GM21360 (cell line): ENCODE data around the gene LARP1B.
"Not testable (repeated sequence)": the region's sequence is repeated elsewhere in the genome, so short reads cannot be mapped to it uniquely, and the experiment has no call there.

Experiments used
- ATAC-seq: cut with Tn5 transposase; IDR thresholded peaks from one replicate; pipeline ENCODE4 v1.9.1; 2021; ENCODE audit warnings: mild to moderate bottlenecking, moderate library complexity; ENCODE audit not compliant: unreplicated experiment

The LARP1B gene

DNA sequence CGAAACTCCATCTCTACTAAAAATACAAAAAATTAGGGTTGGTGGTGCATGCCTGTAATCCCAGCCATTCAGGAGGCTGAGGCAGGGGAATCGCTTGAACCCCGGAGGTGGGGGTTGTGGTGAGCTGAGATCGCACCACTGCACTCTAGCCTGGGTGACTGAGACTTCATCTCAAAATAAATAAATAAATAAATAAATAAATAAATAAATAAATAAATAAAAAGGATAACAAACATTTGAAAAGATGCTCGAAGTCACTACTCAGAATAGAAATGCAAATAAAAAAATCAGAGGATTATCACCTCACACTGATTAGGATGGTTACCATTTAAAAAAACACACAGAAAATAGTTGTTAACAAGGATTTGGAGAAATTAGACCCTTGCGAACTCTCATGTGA is 73.8 kb downstream of the LARP1B start:
- ATAC-seq = no peak

DNA sequence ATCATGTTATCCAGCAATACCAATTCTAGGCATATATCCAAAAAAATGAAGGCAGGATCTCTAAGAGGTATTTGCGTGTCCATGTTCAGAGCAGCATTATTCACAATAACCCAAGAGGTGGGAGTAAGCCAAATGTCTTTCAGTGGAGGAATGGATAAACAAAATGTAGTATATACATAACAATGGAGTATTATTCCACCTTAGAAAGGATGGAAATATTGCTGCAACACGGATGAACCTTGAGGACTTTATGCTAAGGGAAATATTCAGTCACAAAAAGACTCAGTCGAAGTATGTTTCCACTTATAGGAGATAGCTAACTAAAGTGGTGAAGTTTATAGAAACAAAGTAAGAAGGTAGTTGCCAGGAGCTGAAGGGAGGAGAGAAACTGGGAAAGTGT is 74.3 kb downstream of the LARP1B start:
- ATAC-seq = no peak

DNA sequence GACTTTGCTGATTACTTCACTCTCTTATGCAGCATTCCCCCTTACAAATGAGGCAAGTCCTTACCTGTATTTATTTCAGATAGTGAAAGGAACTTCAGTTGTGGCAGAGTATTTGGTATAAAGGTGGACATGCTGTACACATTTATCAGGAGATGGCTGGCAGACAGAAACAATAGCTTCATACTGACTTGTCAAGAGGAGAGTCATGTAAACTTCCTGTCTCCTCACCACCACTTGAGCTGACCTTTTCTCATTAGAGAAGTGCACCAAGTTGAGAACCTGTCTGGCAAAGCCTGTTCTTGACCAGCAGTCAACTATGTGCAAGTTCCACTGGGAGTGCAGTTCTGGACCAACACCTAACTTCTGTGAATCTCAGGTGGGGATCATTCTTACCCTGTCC is 80.8 kb downstream of the LARP1B start:
- ATAC-seq = no peak

DNA sequence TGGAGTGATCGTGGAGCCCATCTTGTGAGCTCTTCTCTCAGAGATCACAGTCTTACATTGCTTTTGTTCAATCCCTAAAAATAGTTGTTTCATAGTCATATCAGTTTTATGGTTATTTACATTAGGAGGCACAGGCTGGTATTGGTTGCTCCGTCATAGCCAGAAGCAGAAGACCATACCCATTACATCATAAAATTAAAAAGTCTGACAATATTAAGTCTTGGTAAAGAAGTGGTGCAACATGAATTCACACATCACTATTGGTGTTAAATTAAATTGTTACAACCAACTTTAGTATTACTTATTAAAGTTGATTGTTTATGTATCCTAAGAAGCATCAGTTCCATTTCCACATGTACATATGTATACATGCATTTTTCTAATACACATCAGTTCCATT is 84.6 kb downstream of the LARP1B start:
- no peak for ATAC-seq

DNA sequence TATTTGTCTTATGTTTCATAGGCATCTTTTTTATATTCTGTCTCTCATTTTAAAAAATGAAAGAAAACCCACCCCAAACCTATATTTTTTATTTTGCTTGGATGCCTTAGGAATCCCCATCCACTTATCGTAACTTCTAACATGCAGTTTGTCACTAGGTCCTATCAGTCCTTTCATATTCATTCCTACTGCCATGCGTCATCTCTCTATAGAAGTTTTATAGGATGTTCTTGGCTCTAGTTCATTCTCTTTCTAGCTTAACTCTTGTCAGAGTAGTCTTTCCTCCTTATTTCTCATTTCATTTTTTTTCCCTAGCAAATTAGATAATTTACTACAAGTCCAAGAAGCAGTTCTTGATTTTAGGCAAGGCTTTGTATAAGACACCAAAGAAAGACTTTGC is 92.7 kb downstream of the LARP1B start:
- no peak for ATAC-seq

DNA sequence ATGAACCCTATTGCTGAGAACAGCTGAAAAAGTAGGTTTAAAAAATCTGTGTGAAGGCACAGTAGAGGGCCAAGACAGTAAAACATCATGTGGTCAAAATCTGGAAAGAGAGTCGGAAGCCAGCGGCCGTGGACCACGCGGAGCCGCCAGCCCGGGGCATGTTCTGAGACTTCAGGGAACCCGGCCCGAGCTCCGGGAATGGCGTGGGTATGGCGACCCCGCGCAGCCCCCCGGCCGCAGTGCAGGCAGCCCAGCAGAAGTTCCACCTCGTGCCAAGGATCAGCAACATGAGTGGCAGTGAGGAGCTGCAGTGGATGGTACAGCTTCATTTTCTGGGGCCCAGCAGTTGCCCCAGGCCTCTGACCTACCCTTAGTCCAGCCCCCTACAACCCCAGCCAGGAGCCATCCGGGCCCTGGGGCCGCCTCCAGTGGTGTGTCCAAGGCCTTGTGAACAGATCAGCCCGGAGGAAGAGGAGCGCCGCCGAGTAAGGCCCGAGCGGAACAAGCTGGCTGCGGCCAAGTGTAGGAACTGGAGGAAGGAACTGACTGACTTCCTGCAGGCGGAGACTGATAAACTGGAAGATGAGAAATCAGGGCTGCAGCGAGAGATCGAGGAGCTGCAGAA is 94.2 kb downstream of the LARP1B start:
- no peak for ATAC-seq

DNA sequence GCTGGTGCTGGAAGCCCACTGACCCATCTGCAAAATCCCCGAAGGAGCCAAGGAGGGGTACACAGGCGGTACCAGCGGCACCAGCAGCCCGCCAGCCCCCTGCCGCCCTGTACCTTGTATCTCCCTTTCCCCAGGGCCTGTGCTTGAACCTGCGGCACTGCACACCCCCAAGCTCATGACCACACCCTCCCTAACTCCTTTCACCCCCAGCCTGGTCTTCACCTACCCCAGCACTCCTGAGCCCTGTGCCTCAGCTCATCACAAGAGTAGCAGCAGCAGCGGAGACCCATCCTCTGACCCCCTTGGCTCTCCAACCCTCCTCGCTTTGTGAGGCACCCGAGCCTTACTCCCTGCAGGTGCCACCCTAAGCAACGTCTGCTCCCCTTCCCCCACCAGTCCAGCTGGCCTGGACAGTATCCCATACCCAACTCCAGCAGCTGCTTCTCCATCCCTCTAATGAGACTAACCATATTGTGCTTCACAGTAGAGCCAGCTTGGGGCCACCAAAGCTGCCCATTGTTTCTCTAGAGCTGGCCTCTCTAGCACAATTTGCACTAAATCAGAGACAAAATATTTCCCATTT is 94.9 kb downstream of the LARP1B start:
- no peak for ATAC-seq

DNA sequence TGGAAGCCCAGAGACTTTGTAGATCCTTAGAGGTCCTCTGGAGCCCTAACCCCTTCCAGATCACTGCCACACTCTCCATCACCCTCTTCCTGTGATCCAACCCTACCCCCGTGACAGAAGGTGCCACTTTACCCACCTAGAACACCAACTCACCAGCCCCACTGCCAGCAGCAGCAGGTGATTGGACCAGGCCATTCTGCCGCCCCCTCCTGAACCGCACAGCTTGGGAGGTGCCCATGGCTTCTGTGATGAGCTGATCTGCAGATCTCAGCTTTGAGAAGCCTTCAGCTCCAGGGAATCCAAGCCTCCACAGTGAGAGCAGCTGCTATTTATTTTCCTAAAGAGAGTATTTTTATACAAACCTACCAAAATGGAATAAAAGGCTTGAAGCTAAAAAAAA is 95.4 kb downstream of the LARP1B start:
- not testable (repeated sequence) for ATAC-seq

DNA sequence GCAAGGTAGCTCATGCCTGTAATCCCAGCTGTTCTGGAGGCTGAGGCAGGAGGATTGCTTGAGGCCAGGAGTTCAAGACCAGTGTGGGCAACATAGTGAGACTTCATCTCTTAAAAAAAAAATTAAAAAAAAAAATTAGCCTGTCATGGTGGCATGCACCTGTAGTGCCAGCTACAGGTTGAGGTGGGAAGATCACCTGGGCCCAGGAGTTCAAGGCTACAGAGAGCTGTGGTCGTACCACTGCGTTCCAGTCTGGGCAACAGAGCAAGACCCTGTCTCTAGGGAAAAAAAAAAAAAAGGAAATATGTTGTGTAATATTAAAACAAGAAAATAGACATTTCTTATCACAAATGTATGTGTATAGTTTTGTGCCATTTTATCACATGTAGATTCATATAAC is 97.8 kb downstream of the LARP1B start:
- ATAC-seq = no peak

DNA sequence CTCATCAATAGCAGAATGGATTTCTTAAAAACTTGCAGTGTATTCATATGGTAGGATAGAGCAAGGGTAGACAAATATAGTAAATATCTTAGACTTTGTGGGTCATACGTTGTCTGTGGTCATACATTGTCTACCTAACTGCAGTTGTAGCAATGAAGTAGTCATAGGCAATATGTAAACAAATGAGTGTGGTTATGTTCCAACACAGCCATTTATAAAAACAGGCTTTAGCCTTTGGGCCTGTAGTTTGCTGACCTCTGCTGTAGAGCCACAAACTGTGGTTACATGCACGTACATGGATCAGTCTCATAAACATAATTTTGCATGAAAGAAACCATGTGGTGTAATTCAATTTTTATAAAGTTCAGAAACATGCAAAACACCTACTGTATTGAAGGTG is 98.9 kb downstream of the LARP1B start:
- ATAC-seq = no peak

DNA sequence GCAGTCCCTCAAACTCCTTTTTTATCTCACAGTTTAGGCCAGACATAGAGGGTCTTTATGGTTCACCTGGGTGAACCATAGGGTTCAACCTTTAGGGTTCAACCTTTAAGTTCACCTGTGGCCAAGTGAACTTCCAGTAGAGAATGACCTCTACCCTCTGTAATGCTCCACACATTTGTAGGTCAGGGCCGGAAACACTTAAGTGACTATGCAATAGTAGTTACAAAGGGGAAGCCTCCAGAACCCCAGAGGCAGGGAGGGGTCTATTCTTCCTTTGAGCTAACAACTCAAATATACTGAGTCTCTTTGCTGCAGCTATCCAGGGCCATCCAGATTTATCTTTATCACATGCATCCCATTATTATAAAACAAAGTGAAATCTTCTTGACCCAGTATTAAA is 100.0 kb downstream of the LARP1B start:
- no peak for ATAC-seq

DNA sequence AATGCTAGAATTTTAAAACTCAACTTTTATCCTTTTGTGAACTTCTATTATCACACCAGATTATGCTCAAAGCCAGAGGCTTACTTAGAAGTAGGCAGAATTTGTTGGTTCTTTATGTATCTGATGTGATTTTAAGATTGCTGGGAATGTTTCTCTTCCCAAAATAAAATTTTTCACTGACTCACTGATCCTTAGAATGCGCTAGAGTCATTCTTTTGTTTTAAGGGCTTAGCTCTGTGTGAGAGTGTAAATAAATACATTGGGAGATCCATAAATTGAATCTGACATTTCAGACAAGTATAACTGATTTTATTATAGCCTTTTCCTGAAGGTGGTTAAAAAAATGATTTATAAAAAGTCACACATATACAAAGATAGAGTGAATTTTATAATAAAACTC is 101.3 kb downstream of the LARP1B start:
- ATAC-seq = no peak

DNA sequence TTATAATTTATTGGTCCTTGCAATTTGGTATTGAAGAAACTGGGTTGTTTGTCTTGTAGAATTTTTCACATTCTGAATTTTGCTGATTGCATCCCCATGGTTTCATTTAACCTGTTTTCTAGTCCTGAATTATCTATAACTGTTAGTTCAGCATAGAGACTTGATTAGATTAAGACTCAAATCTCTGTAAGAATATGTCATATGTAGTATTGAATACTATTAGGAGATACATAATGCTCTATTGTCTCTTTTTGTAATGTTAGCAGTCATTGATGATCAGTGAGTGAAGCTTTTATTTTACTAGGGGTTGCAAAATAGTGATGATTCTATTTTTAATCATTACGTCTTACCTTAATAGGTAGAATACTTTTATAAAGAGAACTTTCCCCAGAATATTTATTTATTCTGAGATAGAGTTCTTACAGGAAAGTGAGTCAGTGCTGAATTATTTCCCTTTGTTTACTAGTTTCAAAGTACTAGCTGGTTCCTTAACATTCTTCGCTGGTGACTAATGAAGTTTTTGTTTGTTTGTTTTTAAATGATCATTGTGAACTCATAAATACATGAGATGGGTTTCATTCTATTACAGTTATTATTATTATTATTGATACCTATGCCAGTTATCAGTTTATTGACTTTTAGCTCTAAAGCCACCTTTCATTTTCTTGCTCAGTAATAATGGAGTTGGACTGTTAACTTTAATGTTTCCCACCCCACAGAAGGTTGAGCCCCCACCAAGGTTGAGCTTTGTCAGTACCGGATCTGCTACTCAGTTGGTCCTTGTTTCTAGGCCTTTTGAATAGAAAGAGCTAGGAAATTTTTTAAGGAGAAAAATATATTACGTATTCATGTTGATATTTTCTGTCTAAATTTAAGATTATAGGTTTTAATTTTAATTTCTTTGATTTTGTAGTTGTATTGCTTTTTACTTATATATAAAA is 102.3 kb downstream of the LARP1B start:
- ATAC-seq = no peak

DNA sequence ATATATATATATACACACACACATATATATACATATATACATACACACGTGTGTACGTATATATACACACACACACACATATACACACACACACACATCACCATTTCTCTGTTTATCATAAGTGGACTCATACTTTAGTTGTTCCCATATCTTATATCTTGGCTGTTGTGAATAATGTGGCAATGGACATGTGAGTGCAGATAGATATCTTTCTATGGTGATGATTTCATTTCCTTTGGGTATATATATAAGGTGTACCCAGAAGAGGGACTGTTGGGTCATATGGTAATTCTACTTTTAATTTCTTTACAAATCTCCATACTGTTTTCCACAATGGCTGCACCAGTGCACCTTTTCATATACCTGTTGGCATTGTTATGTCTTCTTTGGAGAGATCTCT is 105.9 kb downstream of the LARP1B start:
- no peak for ATAC-seq

DNA sequence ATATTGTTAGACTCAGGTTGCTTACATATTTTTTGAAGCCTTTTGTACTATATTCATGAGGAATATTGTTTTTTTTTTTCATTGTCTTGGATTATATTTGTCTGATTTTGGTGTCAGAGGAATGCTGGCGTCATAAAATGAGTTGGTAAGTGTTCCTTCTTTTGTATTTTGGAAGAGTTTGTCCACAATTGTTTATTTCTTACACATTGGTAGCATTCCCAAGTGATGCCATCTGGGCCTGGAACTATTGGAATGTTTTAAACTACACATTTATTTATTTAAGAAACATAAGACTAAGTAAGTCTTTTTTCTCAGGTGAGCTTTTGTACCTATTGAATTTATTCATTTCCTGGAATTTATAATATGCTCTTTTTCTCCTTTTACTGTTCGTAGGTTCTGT is 107.6 kb downstream of the LARP1B start:
- ATAC-seq = no peak

DNA sequence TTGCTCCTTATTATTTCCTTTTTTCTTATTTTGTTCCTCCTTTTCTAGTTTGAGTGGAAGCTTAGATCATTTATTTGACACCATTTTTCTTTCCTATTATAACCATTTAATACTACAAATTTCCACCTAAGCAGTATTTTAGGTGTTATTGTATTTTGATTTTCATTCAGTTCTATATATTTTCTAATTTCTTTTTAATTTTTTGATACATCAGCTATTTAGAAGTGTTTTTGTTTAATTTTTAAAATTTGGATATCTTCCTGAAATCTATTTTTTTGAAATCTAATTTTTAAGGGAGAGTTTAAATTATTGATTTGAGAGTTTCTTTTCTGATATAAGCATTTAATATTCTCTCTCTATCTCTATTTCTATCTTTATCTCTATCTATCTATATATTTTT is 108.1 kb downstream of the LARP1B start:
- ATAC-seq = no peak

DNA sequence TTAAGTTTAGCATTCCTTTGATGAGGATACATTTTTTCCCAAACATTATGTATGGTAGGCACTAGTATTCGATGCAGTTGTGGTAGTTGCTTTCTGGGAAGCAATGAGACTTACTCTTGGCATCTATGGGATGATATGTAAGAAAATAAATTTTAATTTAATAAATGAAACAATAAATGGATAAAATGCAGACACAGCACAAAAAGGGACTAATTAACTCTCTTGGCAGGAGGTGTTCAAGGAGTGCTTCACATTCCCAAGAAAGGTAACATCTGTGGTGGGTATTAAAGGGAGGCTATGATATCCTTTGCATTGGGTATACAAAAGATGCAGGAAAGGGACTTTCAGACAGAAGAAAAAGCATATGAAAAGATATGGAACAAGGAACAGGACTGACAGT is 115.5 kb downstream of the LARP1B start:
- no peak for ATAC-seq

DNA sequence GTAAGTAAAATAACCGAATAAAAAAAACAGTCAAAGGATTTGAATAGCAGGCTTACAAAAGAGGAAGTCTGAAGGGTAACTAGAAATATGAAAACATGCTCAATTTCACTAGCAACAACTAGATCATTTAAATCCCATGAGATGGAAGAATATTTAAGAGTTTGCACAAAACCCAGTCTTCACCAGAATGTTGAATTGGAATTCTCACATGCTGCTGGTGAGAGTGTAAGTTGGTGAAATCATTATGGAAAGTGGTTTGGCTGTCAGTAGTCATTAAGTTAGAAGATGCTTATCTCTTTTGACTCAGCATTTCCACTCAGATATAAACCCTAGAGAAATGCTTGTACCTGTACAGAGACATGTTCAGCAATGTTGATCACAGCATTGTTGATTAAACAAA is 116.4 kb downstream of the LARP1B start:
- ATAC-seq = no peak

DNA sequence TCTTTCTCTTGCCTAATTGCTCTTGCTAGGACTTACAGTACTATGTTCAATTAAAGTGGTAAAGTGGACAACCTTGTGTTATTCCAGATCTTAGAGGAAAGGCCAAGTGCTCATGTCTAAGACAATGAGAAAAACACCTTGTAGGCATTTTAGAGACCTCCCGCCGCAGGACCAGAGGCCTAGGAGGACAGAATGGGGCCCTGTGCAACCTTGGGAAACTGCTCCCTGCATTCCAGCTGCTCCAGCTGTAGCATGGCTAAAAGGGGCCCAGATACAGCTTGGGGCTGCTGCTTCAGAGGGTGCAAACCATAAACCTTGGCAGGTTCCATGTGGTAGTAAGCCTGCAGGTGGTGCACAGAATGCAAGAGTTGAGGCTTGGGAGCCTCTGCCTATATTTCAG is 125.5 kb downstream of the LARP1B start:
- ATAC-seq = no peak

DNA sequence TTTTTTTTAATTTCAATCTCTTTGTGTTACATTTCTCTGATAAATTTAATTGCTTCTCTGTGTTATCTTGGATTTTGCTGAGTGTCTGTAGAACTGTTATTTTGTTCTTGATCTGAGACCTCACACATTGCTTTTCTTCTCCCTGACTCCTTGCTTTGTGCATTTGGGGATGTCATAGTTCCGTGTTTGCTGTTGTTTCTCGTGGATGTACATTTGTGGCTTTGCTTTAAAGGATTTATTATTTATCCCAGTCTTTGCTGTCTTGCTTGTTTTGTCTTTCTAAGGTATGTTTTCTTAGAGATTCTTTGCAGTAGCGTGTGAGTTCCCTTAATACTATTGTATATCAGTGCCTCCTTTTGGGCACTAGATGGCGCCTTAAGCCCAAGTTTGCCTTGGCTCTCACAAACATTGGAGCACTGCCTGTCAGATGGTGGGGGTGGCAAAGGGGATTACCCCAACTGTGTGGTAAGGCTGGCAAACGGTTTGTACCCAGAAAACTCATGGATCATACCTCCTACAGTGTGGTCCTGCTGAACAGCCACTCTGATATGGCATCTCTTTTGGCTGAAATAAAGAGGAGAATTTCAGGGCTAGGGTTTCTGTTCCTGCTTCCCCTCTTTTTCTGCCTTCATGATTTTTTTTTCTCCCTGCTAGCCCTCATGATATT is 130.1 kb downstream of the LARP1B start:
- ATAC-seq = peak; percentile 98
